ENCODE results near the gene ZNF135.
A peak's percentile ranks its signal among the peaks of the same experiment; 100 is the strongest.

Gene ZNF135

DNA sequence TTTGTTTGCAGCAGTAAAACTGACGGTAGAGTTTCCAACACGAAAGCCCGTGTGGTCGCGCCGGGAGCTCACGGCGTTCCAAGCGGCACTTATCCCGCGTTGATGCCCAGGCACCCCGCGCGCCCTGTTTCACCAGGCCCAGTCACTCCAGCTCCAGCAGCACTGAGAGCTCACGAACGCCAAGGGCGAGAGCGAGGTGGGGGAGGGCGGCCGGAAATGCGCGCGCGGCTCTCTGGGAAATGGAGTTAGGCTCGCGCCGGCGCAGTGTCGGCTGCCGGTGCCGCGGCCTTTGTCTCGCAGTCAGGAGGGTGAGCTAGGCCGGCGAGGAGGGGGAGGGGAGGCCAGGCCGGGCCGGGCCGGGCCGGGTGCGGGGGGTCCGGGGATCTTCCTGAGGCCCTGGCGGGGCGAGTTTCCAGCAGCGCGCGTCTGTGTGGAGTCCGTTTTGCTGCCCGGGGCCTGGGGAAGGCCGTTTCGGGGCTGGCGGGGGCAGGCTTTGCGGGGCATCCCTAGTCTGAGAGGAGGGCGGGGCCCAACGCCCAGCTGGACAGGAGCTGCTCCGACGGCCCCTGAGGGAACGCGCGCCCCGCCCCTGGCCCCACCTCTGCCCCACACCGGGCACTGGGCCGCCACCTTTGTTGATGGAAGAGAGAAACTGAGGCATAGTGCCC is at the start of gene ZNF135:
TSS of gene ZNF135 (plus strand) at position 280 of the 668 bp plus-strand sequence. CDS start 721 bp downstream, outside the sequence.
- FAIRE-seq, result no peak

DNA sequence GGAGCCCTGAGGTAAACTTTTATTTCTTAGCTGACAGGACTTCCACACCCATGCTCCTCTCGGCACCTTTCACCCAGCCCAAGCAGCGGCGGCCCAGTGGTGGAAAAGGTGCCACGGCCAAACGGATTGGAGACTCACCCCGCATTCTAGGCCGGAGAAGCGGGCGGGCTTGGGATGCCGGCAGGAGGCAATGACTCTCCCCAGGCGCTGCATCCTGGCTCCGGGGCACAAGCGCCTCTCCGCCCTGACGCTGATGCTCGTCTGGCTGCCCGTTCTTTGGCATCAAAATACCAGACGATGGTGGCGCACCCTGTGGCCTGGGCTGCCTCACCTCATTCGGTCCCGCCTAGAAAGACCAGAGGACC is 49.8 kb upstream of the ZNF135 start:
- FAIRE-seq, result no peak

- FAIRE-seq, result peak; percentile 60
These were observed 49.3 kb upstream of the ZNF135 start for GRCh38 chr19:58009666-58010301.

DNA sequence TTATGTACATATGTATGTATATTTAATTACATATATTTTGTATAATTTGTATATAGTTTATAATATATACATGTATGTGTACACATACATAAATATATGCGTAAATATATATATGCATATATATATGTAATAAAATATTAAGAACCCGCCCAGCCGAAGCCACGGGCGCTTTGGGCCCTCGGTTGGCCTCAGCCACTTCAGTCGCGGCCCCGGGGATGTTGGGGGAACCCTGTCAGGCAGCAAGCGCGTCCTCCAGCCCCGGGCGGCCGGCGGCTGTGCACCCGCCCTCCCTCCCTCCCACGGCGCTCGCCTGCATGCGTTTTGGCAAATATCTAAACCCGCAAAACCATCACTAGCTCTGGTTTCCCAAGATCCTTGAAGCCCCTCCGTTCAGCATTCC is 48.6 kb upstream of the ZNF135 start:
- FAIRE-seq, result no peak

DNA sequence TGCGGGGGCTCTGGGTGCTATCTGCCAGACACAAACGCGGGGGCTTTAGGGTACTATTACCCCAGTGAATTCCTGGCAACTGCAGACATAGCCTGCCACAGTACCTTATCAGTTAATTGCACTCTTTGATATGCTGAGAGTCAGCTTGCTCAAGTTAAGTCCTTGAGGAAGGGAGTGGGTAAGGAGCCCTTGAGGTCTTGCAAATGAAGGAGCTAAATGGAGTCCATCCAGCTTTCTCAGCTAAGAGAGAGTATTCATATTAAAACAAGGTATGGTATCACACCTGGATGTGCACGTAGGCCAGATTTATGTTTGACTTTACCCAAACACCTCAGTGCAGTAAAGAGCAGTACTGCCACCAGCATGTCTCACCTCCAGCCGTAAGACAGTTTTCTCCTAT is 44.9 kb upstream of the ZNF135 start:
- no peak for FAIRE-seq

GRCh38 chr19:58020129-58020528 is 39.0 kb upstream of the ZNF135 start:
- no peak for FAIRE-seq

- FAIRE-seq, result peak; percentile 64
These were observed 37.4 kb upstream of the ZNF135 start for GRCh38 chr19:58021541-58022282.

DNA sequence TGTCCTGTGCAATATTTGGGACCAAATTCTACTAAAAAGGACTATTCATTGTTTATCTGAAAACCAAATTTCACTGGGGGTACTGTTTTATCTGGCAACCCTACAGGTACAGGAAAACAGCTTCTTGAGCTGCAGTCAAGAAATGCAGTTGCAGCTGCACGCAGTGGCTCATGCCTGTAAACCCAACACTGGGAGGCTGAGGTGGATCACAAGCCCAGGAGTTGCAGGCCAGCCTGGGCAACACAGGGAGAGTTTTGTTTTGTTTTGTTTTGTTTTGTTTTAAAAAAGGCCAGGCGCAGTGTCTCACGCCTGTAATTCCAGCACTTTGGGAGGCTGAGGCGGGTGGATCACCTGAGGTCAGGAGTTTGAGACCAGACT is 36.8 kb upstream of the ZNF135 start:
- no peak for FAIRE-seq

DNA sequence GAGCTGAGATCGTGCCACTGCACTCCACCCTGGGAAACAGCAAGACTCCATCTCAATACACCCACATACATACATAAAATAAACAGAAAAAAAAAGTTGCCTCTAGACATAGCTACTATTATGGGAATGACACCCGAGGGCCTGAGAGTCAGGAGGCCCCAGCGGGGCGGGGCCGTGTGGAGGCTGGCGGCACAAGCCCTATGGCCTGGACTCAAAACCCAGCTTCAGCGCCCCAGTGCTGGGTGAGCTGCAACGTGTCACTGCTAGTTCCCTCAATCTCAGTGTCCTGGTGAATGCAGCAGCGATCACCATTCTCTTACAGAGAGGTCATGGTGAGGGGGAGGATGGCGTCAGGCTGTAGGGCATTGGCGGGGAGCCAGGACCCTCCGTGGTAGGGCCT is 34.4 kb upstream of the ZNF135 start:
- FAIRE-seq, result no peak

DNA sequence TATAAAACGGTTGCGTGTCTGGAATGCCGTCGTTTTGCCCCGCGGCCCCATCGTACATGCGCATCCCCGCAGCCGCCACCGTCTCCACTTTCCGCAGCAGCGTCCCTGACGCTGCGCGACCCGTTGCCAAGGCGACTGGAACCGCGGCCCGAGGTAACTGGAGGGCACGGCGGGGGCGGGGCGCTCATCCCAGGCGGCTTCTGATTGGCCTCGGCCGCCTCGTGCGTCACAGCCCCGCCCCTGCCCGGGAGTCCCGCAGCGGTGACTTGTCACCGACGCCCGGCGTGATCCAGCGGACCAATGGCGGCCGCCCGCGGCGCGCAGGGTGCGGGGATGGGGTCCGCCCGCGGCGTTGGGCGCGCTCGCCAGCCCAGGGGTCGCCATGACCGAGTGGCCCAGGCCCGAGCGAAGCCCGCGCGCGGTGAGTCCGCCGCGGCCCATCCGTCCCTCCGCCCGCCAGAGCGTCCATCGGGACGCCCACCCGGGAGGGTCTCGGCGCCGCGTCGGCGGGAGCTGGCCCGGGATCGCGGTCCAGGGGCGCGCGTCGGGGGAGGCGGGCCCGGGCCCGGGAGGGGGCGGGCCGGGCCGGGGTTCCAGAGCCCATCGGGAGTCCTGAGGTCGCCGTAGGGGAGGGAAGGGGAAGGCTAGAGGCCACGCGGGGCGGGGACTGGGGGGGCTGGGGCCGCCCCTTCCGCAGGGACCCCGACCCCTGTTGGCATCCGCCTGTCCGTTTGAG is 25.2 kb upstream of the ZNF135 start, which contains the start of gene ZSCAN1:
TSS of gene ZSCAN1 (plus strand) at position 285 of the 736 bp plus-strand sequence. CDS start 3,812 bp downstream, outside the sequence.
- peak; percentile 4 for FAIRE-seq

DNA sequence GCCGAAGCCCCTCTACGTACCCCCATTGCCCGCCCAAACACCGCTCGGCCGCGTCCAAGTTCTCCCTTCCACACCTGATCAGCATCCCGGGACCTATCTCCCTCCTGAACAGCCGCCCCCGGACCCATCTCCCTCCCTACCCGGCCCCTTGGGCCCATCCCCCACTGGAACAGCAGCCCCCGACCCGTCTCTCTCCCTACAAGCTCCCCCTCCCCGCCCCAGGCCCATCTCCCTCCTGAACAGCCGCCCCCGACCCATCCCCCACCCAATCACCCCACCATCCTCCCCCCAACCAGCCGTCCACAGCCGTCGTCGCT is 24.6 kb upstream of the ZNF135 start:
- no peak for FAIRE-seq

DNA sequence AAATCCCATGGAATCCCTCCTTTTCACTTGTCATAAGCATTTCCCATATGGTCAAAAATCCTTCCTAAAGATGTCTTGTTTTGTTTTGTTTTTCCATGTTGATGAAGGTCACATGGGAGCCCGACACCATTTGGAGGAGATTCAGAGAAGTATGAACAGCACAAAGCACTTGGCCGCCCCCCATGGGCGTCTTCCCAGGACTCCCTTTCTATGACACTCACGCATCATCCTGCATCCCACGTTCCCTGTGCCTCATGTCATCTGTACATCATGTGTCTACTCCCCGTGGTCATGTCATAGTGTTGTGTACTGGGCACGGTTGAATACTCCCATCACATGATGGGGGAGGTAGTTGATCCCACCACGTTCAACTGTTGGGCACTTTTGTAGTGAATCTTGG is 23.2 kb upstream of the ZNF135 start:
- no peak for FAIRE-seq

DNA sequence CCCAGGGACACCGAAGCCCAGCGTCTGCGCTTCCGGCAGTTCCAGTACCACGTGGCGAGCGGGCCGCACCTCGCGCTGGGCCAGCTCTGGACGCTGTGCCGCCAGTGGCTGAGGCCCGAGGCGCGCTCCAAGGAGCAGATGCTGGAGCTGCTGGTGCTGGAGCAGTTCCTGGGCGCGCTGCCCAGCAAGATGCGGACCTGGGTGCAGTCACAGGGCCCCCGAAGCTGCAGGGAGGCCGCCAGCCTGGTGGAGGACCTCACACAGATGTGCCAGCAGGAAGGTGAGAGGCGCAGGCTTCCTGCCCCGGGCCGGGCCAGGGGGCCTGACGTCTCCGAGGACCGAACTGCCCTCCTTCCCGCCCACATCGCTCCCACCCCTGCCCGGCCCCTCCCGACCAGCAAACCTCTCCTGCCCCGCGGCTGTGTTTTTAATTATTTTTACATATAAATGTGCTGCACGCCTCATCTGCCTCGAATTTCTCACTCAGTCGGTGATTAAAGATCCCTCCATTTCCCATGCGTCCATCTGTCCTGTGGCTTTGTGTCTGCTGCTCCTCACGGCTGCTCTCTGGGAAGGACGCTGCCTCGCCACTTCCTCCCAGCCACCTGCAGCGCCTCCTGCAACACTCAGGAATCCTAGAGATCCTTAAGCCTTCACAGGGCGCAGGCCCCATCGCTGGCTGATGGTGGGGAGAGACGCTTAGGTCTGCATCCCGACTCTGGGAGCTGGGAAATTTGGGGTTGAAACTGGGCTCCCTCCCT is 21.0 kb upstream of the ZNF135 start:
- no peak for FAIRE-seq

DNA sequence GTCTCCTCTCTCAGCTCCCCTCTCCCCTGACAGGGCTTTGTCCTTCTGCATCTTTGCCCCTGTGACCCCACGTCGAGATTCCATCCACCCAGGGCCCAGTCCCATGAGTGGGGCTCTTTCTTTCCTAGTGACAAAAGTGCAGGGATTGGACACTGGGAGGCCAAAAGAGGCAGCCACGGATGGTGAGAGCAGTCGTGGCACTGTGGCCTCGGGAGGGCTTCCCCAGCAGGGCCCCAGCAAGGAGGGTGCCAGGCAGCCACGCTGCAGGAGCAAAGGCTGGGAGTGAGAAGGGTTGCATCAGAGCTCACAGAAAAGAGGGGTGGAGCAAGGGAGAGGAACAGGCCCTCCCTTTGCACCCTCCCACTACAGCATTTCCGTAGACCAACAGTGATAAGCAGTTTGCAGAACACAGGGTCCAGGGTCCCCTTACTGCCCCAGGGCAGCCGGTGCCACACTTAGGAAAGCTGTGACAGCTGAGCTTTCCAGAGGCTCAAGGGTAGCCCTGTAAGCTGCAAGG is 20.3 kb upstream of the ZNF135 start:
- FAIRE-seq, result no peak

DNA sequence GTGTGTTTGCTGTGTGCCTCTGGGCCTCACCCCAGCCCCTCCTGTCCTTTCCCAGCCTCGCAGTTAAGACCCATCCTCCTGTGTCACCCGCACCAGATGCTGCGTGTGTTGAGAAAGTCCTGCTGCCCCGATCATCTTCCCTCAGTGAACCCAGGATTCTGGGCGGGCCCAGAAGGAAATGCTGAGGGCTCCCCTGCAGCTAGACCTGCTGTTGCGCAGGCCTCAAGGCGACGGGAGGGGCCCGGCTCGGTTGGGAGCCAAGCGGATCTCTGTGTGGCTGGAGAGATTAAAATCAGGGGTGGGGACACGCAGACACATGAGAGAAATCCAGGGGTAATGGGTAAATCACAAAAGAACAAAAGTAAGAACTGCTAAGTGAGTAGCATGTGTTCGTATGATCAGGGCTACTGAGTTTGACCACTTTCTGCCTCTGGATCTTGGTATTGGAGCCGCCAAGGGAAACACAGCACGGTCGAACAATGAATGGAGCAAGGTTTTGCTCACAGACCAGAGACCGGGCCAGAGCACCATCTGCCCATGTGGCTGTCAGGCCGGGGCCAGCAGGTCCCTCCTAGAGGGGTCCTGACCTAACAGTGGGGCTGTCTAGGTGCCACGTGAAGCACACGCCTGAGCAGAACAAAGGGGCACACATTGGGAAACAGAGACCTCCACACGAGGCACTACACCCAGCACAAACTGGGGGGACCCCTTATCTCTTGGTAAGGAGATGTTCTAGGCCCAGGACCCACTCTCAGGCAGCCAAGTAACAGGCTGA is 18.1 kb upstream of the ZNF135 start:
- FAIRE-seq, result no peak

DNA sequence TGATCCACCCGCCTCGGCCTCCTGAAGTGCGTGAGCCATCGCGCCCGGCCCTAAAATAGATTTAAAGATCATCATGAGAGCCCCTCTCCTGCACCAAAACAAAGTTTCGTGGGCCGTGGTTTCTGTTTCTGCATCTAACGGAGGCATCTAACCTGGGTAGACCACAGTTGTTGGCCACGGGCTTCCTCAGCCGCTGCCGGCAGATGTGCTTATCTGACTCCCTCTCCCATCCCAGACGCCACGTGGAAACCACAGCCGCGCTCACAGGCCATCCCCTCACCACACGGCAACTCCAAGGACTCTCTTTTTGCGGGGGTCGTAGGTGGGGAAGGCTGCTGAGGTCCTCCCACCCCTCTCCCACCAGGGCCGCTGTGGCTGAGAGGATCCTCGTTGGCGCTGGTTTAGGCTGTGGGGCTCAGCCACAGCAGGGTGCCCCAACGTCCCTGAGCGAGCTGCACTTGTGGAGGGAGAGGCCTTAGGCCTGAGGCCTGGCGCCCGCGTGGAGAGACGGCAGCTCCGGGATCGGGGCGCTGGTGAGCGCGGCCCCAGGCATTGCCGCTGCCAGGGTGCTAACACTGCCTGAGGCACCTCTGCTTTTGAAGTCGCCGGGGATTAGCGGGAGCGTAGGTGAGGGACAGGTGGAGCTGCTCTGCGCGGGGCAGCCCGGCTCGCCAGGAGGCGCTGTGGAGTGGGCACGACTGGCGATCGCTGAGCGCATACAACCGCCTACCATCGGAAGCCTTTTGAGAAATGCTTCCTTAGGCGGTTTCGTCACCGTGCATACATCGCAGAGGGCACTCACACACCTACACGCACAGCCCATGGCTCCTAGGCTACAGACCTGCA is 16.4 kb upstream of the ZNF135 start:
- no peak for FAIRE-seq

DNA sequence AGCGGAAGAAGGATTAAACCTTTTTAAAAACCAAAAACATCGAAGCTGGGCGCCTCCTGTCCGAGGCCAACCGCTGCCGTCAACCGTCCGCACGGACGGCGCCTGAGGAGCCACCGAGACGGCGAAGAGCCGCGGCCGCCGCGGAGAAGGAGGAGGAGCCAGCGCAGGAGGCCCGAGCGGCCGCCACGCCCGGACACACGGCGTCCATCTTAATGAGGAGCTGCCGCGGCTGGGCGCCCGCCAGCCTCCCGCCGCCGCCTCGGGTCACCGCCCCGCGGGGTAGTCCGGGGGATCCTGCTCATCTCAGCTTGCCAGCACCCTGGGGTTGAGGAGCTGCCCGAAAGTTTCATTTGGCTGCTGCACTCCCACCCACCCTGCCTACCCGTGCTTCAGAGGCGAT is 14.7 kb upstream of the ZNF135 start:
- FAIRE-seq, result no peak

DNA sequence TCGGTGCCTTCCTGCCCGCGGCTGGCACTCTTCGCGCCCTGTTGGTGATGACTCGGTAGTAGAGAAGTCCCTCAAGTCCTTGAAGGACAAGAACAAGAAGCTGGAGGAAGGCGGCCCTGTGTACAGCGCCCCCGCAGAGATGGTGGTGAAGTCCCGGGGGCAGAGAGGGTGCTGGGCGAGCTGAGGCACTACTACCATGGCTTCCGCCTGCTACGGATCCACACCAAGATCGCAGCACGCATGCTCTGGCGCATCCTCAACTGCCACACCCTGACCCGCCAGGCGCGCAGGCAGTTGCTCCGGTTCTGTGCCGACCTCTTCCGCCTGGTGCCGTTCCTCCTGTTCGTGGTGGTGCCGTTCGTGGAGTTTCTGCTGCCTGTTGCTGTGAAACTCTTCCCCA is 14.2 kb upstream of the ZNF135 start:
- FAIRE-seq, result no peak

GRCh38 chr19:58045411-58046050 is 13.6 kb upstream of the ZNF135 start:
- FAIRE-seq, result no peak

DNA sequence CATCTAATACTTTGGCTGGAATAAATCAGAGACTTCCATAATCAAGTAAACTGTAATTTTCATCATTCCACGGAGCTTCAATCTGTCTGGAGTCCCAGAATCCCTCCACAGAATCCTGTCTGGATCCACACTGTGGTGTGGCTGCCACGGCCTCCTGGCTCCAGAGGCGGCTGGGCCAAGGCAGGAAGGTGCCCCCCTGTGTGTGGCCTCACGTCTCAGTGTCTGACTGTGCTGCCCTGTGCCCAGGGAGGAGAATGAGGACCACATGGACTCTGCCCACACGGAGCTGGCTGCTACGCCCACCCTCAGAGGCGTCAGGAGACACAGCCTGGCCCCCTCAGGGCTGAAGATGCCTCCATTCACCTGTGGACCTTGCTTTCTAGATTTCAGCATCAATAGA is 12.2 kb upstream of the ZNF135 start:
- FAIRE-seq, result no peak
